ENCODE results near the gene SLC5A10. TPM values are rescaled to one million over a fixed set of nuclear protein-coding genes. Genes with fewer than 3 reads are reported as not detected.

The SLC5A10 gene
- total RNA-seq, 1 donor from 2014 or later: not detected

GRCh38 chr17:19004421-19005136 is 52.6 kb downstream of the SLC5A10 start, which contains the start of gene FAM83G:
Gene FAM83G (minus strand): TSS chr17:19004764. CDS start chr17:19004041, 723 bp downstream.
- FAIRE-seq (no peak), DNase-seq (ENCODE audit: low read depth) (peak; percentile 74)
- no peak for TF ChIP-seq CTCF (IDR thresholded peaks at IDR 0.05; ENCODE audit: insufficient read depth, low read length, severe bottlenecking)
- peaks cover 15% of the 10 kb centered on the region for H3K36me3 ChIP-seq (ENCODE audit: control insufficient read depth, insufficient read depth, low read length)
- peak within 1 kb of the TSS; percentile 81 for H3K4me3 ChIP-seq (ENCODE audit: low read depth, low read length)
- no peaks in the 10 kb centered on the region for H3K27me3 ChIP-seq (ENCODE audit: control insufficient read depth, insufficient read depth, low read length)

GRCh38 chr17:19005137-19005773 is 53.3 kb downstream of the SLC5A10 start:
- Histone ChIP-seq H3K4me3 (ENCODE audit: low read depth, low read length) (peak overlapping the region; percentile 26), H3K27me3 (ENCODE audit: control insufficient read depth, insufficient read depth, low read length) (no peaks in the 10 kb centered on the region), H3K36me3 (ENCODE audit: control insufficient read depth, insufficient read depth, low read length) (peaks cover 12% of the 10 kb centered on the region)
- DNase-seq (ENCODE audit: low read depth) (no peak), FAIRE-seq (no peak)
- TF ChIP-seq CTCF (IDR thresholded peaks at IDR 0.05; ENCODE audit: insufficient read depth, low read length, severe bottlenecking): no peak

GRCh38 chr17:19005789-19006430 is 53.9 kb downstream of the SLC5A10 start:
- DNase-seq (ENCODE audit: low read depth) (no peak), FAIRE-seq (no peak)
- Histone ChIP-seq H3K27me3 (ENCODE audit: control insufficient read depth, insufficient read depth, low read length) (no peaks in the 10 kb centered on the region), H3K4me3 (ENCODE audit: low read depth, low read length) (no peak overlapping the region), H3K36me3 (ENCODE audit: control insufficient read depth, insufficient read depth, low read length) (peaks cover 12% of the 10 kb centered on the region)
- TF ChIP-seq CTCF (IDR thresholded peaks at IDR 0.05; ENCODE audit: insufficient read depth, low read length, severe bottlenecking): no peak

- Histone ChIP-seq H3K36me3 (ENCODE audit: control insufficient read depth, insufficient read depth, low read length) (peaks cover 10% of the 10 kb centered on the region), H3K27me3 (ENCODE audit: control insufficient read depth, insufficient read depth, low read length) (no peaks in the 10 kb centered on the region), H3K4me3 (ENCODE audit: low read depth, low read length) (no peak overlapping the region)
- no peak for TF ChIP-seq CTCF (IDR thresholded peaks at IDR 0.05; ENCODE audit: insufficient read depth, low read length, severe bottlenecking)
- DNase-seq (ENCODE audit: low read depth): no peak
- no peak for FAIRE-seq
These were observed 54.7 kb downstream of the SLC5A10 start for GRCh38 chr17:19006698-19007097.

- H3K4me3 ChIP-seq (ENCODE audit: low read depth, low read length): no peak overlapping the region
- DNase-seq (ENCODE audit: low read depth): no peak
These were observed 58.0 kb downstream of the SLC5A10 start for GRCh38 chr17:19009970-19010369.

More at GRCh38 chr17:19009970-19010369, 58.0 kb downstream of the SLC5A10 start:
- H3K36me3 ChIP-seq (ENCODE audit: control insufficient read depth, insufficient read depth, low read length): no peaks in the 10 kb centered on the region
- H3K27me3 ChIP-seq (ENCODE audit: control insufficient read depth, insufficient read depth, low read length): no peaks in the 10 kb centered on the region
- no peak for FAIRE-seq
- TF ChIP-seq CTCF (IDR thresholded peaks at IDR 0.05; ENCODE audit: insufficient read depth, low read length, severe bottlenecking): no peak
